Limb (tissue), 2 donors: ENCODE measurements around the gene CRY2.

Source experiments
- DNase-seq, 2 donors: peaks; one replicate each; pipeline ENCODE4 v3.0.0-alpha.2; 2016; ENCODE audit errors: extremely low spot score in 2 of 2

The CRY2 gene

DNA sequence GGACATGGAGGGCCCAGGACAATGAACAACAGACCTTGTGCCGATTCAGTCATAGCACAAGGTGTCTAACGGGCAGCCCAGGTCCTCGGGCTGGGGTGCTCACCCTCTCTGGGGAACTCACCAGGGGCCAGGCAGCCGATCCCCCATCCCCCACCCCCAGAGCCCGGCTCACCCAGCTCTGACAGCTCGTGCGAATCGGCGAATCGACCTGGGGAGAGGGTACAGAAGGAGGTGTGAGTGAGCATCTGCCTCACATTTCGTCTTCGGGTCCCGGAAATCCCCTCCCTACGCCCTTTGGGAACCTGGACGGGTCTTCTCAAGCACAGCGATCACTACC is 70.0 kb downstream of the CRY2 start:
- no peak for DNase-seq

DNA sequence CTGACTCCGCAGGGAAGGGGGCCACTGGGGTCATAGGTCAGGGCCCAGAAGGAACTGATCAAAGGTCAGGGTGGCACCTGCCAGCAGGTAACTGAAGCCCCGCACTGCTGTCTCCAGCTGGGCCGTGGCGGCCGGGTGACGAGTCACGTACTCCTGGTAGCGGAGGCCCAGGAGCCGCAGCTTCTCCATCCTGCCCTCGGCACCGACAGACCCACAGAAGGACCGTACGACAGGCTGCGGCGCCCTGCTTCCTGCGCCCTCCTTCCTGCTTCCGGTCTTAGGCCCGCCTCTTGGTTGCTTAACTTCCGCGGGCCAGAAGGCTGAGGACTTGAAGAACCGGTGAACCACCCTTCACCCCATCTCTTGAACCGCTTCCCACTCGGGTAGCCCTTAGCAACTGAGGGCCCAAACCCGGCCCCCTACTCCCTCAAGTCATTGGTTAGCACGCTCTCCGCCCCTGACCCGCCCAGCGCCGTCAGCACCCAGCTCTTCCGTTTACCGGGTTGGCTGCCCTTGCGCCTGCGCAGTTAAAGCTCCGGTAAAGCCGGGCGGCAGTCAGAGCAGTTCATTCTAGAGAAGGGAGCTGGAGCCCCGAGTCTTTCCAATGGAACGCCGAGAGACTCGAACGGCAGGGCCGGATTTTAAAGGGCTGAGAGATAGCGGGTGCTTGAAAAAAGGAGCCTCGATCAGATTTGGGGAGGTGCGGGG is 70.5 kb downstream of the CRY2 start, which contains the start of gene PEX16:
TSS of gene PEX16 (minus strand) at position 255 of the 708 bp plus-strand sequence. CDS start at position 189, 66 bp downstream.
- peak; percentile 95 to 99 for DNase-seq

DNA sequence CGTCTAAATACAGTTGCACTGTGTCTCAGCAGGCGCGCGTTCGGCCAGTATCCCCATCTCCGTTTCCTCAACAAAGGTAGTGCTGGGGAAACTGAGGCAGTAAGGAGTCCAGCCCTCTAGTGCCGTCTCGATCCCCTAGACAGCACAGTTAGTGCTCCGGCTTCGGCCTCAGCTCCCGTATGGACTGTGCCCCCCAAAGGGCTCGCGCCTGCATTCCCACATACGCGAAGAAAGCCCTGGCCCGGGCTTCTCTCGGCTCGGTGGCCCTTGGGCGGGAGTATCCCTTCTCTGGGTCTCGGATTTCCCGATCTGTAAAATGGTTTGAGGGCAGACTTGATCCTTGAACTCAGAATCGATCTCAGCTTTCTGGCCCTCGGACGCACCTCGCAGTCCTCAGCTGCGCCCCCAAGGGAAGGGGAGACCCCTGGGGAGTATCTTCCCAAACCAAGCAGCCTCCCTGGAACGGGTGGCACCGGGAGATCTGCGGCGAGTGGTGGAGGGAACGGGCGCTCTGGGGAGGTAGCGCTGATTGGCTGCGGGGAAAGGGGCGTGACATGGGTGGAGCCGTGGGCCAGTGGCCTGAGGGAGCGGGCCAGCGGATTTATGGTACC is 71.2 kb downstream of the CRY2 start:
- peak in 1 of 2 donors; percentile 78 for DNase-seq

DNA sequence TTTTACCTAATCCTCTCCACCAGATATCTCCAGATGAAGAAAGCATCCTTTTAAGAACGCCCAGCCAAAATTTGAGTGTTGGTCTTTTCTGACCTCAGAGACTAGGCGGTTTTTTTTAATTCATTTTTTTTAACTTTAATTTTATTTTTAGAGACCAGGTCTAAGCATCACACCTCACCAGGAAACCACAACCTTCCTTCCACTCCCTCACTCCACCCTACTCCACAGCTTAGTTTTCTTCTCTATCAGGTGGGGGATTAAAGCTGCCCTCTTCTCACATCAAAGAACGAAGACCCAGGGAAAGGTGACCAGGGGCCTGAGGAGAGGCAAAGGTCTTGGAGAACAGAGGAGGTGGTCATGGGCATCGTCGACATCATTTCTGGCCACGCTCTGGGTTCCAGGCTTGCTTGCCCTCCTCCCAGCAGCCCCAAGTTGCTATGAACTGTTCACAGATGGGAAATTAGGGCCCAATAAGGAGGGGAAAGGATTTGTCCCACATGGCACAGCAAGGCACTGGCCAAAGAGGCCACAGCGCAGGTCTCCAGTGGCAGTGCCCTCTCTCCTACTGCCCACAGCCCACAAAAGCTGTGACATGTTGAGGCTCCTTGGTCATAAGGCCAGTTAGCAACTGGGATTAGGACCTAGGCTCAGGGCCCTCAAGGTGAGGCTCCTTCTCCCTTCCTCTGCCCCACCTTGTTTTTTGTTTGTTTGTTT is 71.8 kb downstream of the CRY2 start:
- DNase-seq, result no peak

DNA sequence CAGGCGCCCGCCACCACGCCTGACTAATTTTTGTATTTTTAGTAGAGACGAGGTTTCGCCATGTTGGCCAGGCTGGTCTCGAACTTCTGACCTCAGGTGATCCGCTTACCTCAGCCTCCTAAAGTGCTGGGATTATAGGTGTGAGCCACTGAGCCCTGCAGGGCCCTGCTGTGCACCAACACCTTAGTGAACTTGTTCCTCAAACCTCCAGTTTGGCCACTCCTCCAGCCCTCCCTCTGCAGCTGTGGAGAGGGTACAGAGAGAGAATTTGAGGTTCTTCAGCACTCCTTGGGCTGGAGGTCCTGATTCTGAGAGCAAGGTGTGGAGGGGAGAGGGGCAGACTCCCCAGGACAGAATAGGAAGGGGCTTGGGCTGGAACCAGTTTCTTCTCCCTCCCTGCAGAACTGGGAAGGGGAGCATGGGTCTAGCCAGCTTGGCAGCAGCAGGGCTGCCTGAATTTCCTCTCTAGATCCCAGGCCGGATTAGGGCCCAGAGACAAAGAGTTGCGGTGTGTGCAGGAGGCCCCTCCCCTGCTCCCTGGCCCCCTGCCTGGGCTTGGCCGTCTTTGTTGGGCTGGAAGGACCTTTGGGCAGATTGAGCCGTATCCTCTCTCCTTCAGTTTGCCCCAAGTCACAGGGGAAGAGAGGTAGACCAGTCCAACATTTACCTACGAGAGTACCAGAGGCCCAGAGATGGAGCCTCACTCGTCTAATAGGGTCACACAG is 72.7 kb downstream of the CRY2 start:
- peak in 1 of 2 donors; percentile 37 for DNase-seq

DNA sequence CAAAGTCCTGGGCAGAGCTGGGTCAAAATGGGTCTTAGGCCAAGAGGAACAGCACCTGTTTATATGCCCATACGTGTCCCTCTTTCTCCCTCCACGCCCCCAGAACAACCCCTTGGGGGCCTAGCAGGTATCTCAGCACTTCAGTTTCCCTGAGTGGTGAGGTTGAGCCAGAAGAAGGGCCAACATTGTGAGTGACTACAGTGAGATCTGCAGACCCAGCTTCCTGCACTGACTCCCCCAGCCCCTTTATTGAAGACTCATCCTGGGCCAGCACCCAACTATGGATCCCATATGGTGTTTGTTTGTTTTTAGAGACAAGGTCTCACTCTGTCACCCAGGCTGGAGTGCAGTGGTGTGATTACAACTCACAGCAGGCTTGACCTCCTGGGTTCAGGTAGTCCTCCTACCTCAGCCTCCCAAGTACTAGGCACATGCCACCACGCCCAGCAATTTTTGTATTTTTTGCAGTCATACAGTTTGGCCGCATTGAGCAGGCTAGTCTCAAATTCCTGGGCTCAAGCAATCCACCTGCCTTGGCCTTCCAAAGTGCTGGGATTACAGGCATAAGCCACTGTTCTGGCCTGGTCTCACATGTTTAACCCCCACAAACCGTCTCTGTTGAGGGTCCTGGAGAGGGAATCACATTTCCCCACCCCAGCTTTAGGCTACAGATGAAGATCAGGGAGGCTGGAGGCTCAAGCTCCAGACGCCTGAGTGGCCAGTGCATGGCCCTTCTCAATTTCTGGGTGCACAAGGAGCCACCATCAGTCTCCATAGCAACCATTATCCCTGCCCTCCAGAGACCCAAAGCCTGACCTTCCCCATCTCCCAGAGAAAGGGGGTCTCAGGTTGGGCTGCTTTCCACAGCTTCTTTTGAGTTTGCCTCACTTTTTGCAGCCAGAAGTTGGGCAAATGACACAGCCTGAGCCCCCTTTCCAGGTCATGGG is 73.5 kb downstream of the CRY2 start:
- DNase-seq, result peak in 1 of 2 donors; percentile 24

DNA sequence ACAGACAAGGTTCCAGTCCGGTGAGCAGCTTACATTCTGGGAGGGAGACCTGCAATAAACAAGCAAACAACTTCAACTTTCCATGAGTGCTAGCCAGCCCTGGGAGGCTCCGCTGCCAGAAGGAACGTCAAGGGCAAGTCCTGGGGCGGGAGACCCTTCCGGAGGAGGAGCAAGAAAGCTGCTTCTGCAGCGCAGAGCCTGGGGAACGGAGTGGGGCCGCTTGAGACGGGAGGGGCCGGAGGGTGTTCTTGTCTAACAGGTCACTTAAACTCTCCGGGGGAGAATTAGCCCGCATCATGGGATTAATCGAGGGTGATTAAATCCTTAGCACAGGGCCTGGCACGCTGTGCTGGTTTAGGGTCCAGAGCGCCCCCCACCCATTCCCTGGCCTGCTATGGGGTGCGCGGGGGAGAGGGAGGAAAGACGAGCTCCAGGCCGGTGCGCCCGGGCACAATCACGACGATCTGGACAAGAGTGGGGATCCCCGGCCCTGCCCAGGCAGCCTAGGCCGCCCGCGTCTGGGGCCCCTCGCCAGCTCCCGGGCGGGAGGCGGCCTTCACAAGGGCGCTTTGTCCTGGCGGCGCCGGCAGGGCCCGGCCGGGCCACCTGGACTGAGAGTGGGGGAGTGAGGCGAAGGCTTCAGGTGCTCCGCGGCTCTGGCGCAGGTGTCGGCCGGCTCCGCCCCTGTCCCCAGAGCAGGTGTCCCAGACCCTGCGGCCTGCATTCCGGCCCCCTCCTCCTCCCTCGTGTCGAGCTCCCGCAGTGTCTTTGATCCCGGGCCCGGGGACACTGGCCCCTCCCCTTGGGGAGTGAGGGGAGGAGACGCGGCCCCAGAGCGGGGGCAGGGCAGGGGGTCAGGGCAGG is 74.5 kb downstream of the CRY2 start:
- DNase-seq, result peak in 1 of 2 donors; percentile 54

DNA sequence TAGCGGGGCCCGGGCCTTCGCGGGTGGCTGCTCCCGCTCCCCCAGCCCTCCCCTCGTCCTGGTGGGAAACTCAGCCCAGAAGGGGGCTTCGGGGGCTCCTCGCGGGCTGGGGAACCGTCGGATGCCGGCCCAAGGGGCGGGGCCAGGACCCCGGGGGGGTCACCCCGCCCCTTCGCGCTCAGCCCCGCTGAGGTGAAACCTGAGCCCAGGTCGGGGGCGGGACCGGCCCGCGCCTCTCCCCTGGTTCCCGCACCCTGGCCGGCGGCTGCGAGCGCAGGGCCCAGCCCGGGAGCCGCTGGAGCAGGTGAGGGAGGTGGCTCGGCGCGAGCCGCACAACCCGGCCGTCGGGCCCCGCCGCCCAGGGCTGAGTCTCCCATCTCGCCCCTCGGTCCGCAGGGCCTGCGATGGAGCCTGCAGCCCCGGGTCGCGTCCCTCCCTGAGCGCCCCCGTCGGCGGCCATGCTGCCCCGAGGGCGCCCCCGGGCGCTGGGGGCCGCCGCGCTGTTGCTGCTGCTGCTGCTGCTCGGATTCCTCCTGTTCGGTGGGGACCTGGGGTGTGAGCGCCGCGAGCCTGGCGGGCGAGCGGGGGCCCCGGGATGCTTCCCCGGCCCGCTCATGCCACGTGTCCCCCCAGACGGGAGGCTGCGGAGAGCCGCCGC is 75.3 kb downstream of the CRY2 start, which contains the start of gene LARGE2:
TSS of gene LARGE2 (plus strand) at position 232 of the 658 bp plus-strand sequence. CDS start at position 459, 227 bp downstream.
- DNase-seq, result peak in 1 of 2 donors; percentile 54

DNA sequence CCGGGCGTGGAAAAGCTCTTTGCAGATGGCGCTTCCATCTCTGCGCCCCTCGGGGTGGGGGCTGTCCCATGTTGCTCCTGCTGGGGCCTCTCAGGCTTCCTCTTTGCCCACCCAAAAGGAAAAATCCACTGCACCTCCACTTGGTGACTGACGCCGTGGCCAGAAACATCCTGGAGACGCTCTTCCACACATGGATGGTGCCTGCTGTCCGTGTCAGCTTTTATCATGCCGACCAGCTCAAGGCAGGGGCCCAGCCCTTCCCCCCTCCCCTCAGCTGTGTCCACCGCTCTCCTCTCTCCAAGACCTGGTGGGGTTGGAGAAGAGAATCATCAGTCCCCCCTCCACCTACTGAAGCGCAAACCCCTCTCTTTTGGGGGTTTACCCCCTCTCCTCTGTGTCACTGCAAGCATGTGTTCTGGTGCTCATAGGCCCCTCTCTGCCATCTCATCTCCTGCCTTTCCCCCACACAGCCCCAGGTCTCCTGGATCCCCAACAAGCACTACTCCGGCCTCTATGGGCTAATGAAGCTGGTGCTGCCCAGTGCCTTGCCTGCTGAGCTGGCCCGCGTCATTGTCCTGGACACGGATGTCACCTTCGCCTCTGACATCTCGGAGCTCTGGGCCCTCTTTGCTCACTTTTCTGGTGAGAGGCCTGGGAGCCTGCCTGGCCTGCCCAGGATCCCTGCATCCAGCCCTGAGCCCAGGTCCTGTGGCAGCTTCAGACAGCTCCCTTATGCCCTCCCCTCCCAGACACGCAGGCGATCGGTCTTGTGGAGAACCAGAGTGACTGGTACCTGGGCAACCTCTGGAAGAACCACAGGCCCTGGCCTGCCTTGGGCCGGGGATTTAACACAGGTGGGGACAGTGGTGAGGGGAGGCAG is 77.0 kb downstream of the CRY2 start:
- DNase-seq, result peak in 1 of 2 donors; percentile 27

DNA sequence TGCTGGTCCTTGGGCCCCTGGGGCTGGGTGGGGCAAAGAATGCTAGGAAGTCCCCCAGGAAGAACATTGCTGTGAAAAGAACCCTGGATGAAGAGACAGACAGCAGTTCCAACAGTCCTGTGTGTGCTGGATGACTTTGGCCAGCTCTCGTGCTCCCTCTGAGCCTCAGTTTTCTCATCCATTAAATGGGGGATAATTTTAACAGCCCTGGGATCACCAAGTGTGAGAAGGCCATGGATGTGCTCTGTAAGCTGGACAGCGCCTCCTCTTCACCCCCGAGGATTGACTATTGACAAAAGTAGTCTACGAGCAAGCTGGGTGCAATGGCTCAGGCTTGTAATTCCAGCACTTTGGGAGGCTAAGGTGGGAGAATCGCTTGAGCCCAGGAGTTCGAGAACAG is 77.7 kb downstream of the CRY2 start:
- DNase-seq, result no peak

DNA sequence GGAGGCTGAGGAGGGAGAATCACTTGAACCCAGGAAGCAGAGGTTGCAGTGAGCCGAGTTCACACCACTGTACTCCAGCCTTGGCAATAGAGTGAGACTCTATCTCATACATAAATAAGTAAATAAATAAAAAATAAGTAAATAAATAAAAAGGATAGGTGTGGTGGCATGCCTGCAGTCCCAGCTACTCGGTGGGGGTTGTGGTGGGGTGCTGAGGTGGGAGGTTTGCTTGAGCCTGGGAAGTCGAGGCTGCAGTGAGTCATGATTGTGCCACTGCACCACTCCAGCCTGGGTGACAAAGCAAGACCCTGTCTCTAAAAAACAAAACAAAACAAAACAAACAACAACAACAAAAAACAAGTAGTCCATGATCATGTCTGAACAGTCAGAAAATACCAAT is 78.3 kb downstream of the CRY2 start:
- no peak for DNase-seq

DNA sequence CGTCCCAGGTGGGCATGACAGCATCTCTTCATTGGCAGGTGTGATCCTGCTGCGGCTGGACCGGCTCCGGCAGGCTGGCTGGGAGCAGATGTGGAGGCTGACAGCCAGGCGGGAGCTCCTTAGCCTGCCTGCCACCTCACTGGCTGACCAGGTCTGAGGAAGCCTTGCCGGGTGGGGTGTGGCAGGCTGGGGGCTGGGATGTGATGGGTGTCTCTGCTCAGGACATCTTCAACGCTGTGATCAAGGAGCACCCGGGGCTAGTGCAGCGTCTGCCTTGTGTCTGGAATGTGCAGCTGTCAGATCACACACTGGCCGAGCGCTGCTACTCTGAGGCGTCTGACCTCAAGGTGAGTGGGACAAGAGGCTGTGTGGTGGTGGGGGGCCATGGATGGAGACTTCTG is 78.7 kb downstream of the CRY2 start:
- peak in 1 of 2 donors; percentile 26 for DNase-seq

DNA sequence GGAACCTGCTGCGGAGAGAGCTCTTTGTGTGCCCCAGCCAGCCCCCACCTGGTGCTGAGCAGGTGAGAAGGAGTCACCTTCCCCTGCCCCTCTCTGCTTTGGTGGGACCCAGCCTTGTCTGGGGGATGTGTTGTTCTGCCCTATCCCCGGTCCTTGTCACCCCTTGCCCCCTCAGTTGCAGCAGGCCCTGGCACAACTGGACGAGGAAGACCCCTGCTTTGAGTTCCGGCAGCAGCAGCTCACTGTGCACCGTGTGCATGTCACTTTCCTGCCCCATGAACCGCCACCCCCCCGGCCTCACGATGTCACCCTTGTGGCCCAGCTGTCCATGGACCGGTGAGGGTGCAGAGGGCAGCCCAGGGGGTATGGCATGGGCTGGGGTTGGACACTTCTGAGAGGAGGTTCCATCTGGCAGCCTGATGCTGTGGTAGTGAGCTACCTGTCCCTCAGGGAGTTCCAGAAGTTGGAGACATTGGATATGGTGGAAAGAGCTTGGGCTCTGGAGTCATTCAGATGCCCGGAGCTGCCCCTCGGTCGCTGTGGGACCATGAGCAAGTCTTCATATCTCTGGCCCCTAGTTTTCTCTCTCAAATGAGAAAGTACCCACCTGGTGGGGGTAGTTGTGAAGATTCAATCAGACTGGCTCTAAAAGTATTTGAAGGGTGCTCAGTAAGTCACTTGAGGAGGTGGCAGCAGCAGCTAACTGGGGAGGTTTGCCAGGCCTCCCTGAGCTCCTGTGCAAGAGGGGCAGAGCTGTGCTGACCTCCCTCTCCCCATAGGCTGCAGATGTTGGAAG is 79.5 kb downstream of the CRY2 start:
- no peak for DNase-seq

DNA sequence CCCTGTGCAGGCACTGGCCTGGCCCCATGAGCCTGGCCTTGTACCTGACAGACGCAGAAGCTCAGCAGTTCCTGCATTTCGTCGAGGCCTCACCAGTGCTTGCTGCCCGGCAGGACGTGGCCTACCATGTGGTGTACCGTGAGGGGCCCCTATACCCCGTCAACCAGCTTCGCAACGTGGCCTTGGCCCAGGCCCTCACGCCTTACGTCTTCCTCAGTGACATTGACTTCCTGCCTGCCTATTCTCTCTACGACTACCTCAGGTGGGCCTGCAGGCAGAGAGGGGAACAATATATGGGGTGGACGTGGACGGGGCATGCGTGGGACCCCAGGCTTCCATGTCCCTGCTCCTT is 80.0 kb downstream of the CRY2 start:
- no peak for DNase-seq

DNA sequence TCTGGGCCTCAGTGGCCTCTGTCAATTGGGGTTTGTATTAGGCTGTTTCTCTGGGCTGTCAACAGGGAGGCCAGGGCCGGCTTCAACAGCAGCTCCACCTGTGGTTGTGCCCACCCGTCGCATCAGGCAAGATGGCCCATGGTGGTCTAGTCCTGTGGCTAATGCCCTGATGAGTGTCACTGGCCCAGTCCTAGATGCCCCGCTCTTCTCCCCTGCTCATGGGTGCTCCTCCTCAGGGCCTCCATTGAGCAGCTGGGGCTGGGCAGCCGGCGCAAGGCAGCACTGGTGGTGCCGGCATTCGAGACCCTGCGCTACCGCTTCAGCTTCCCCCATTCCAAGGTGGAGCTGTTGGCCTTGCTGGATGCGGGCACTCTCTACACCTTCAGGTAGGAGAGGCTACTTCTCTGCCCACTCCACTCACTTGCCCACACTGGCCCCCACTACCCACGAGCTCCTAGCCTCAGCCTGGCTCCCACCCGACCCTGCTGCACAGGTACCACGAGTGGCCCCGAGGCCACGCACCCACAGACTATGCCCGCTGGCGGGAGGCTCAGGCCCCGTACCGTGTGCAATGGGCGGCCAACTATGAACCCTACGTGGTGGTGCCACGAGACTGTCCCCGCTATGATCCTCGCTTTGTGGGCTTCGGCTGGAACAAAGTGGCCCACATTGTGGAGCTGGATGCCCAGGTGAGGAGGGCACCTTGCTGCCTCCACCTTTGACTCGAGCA is 80.6 kb downstream of the CRY2 start:
- DNase-seq, result no peak

DNA sequence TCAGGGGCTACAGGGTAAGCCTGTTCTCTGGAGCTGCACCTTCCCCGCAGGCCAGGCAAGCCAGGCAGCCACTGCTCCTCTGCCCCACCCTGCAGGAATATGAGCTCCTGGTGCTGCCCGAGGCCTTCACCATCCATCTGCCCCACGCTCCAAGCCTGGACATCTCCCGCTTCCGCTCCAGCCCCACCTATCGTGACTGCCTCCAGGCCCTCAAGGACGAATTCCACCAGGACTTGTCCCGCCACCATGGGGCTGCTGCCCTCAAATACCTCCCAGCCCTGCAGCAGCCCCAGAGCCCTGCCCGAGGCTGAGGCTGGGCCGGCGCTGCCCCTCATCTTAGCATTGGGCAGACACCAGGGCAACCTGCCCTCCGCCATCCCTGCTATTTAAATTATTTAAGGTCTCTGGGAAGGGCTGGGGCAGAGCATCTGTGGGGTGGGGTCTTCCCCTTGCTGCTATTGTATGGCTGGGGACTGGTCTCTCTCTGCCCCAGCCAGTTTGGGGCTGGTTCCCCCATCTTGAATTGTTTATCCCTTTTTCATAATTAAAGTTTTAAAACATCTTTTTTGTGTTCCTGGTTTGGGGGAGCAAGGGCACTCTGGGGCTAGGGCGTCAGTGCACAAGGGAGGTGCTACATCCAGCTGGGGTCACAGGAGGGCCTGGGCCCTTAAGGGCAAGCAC is 81.4 kb downstream of the CRY2 start:
- no peak for DNase-seq
